Stimulated activated naive CD4-positive, alpha-beta T cell (primary cell): ENCODE measurements around the gene SRGAP3.
"Not testable (repeated sequence)": the region's sequence is repeated elsewhere in the genome, so short reads cannot be mapped to it uniquely, and the experiment has no call there.

Experiments used
- DNase-seq, 6 experiments: peaks; one replicate each; lab custom pipeline; 2025; lab: John Stamatoyannopoulos, UW

The SRGAP3 gene

GRCh38 chr3:9249273-9250192 is at the start of gene SRGAP3:
SRGAP3 (minus strand) TSS chr3:9249646; CDS start chr3:9248951, 695 bp downstream.
- peak; percentile 57 to 84 (median 74) for DNase-seq

DNA sequence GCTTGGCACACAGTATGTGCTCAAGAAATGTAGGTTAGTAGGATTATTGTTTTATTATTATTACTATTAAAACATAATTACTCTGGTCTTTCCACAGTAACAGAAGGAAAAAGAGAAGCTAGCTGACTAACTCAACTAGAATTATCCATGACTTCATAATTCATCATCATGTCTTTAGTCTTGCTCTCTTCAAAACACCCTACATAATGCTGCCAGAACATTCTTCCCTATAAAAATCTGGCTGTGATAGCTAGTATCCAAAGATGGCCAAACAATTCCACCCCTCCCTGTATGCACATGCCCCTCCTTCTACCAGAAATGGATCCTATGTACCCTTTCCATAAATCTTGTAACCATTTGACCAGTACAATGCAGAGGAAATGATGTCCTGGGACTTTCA is 48.8 kb upstream of the SRGAP3 start:
- no peak for DNase-seq

DNA sequence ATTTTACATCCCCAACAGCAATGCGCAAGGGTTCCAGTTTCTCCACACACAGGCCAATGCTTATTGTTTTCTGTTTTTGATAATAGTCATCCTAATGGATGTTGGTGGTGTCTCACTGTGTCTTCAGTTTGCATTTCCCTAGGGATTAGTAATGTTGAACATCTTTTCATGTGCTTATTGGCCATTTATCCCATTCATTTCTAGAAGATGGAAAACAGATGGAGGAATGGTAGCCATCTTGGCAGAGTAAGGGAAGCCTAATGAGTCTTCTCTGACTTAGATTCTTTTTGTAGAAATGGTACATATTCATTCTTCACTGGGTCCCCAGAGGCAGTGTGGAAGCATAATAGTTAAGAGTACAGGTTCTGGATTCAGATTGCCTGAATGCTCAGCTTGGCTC is 46.8 kb upstream of the SRGAP3 start:
- DNase-seq, result no peak

GRCh38 chr3:9295007-9295406 is 45.6 kb upstream of the SRGAP3 start:
- DNase-seq, result no peak

GRCh38 chr3:9293953-9294352 is 44.5 kb upstream of the SRGAP3 start:
- DNase-seq, result not testable (repeated sequence)

DNA sequence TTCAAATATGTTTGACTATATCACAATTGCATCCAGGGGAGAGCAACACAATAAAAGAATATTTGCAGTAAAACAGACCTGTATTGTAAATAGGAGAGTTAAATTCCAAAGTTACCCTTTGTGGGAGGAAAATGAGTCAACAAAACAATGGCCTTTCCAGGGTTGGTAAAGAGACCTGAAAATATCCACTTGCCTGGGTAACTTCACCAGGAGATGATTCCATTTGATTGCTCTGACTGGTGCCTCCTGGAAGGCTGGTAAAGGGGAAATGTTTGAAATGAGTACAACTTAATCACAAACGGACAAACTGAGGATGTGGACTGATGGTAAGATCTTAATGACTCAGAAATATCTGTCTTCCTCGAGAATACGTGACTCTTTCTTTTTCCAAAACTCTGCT is 43.6 kb upstream of the SRGAP3 start:
- DNase-seq, result no peak

DNA sequence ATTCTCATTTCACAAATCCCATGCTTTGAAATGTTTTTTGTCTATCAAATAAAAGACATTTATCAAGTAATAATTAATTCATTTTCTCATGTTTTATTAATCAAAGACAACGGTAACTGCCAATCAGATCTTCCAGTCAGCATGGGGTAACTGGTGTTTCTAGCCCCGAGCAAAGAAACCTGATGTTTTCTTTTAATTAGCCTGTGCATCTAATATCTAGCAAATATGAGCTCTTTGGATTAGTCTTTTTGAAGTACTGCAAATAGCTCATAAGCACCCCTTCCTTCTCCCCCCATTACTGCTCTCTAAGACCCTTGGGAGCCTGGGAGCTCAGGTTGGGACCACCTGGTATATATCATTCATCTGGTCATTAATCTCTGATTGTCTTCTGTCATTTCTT is 43.1 kb upstream of the SRGAP3 start:
- no peak for DNase-seq

DNA sequence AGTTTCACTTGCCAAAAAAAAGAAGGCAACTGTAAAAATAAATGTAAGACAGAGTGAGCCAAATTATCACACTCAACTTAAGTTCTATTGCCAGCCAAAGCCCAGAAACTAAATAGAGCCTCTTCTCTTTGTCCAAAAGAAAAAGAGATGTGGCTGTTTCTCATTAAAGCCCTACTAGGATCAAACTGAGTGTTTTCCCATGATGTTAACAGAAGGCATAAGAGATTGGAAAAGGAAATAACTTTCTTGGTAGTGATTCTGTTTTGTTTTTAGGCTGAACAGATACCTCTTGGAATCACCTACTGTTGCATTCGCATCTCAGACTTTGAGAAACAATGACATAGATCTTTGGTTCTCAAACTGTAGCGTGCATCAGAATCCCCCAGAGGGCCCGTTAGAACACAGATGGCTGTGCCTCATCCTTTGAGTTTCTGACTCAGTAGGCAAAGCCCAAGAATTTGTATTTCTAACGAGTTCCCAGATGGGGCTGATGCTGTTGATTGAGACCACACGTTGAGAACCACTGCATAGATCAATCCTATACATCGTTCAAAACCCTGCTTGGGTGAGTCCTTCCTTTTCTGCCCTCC is 42.5 kb upstream of the SRGAP3 start:
- DNase-seq, result no peak

DNA sequence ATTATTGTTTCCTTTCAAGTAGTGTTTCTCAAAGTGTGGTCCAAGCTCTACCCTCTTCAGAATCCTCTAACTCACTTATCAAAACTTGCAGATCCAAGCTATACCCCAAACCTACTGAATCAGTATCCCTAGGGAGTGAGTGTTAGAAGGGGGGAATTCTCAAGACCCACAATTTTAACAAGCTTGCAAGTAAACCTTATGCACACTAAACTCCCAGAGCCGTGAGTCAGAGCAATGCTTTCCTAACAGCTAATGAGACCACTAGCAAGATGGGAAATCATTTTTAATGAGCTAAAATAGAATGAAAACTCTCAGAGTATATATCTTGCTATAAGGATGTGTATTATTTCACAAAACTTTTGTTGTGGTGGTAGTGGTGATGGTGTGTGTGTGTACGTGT is 41.1 kb upstream of the SRGAP3 start:
- DNase-seq, result no peak

DNA sequence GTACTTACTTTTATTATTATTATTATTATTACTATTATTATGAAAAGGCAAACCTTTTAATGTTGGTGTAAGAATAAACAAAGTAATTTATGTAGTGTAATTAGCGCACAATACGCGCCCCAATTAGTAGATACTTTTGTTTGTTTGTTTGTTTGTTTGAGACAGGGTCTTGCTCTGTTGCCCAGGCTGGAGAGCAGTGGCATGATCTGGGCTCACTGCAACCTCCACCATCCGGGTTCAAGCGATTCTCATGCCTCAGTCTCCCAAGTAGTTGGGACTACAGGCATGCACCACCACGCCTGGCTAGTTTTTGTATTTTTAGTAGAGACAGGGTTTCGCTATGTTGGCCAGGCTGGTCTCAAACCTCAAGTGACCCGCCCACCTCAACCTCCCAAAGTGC is 32.1 kb upstream of the SRGAP3 start:
- not testable (repeated sequence) for DNase-seq

DNA sequence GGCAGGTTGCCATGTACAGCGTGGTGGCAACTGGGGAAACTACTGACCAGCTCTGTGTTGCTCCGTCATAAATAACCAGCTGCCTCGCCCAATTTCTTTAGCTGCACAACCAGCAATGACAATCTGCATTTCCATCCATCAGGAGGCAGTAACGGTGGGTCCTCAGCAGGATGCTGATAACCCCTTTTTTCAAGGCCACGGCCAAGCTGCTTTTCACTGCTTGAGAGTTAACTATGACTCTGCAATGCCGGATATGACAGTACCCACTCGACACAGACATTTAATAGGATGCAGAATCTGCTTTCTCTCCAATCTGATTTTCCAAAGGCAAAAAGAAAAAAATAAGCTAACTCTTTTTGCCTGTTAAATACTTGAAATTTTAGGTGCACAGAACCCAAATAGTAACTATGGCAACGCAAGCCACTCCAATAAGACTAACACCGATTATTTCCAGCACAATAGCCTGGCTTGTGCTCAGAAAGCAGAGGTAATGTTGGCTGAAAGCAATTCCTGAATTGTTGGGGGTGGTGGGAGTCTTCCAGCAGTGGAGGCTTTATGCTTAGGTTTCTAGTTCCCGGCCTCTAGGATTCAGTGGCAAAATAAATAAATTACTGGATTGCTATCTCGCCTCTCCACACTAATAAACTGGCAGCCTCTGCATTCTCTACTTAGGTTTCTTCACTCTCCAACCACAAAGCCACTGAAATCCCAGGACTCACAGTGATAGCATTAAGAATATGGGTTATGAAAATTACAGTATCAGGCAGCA is 31.2 kb upstream of the SRGAP3 start:
- no peak for DNase-seq

- no peak for DNase-seq
Observed at GRCh38 chr3:9279966-9280365, 30.5 kb upstream of the SRGAP3 start.

GRCh38 chr3:9278498-9278897 is 29.1 kb upstream of the SRGAP3 start:
- no peak for DNase-seq

- no peak for DNase-seq
Observed at GRCh38 chr3:9278085-9278484, 28.6 kb upstream of the SRGAP3 start.

GRCh38 chr3:9276761-9277370 is 27.4 kb upstream of the SRGAP3 start:
- no peak for DNase-seq

DNA sequence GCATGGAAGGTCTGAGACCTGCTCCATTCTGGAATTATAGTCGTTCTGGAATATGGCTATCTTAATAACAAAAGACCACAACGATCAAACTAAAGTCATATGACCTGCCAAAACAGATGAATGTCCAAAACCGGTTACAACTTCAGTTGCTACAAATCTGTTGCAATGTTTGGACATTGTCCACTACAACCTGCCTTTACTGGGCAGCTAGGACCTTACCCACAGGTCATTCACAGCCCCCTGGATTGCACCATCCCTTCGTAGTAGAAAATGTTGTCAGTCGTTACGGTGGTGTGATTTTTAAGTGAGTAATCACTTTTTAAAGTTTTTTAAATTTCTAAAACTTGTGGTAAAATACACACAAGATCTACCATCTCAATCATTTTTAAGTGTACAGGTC is 22.5 kb upstream of the SRGAP3 start:
- no peak for DNase-seq

DNA sequence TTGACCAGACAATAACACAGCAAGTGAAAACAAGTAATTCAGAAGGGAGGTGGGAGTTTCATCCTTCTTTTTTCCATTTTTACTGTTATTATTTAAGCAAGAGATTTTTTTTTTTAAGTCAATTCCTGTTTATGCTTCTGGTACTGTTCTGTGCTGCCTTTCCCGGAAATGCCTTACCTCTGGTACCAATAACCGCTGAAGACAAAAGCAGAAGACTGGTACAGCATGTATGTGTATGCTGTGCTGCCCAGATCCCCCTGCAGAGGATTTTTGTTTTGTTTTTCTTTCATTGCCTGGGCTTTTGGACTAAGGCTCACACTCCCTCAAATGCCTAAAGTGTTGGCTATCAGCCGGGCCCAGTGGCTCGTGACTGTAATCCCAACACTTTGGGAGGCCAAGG is 21.3 kb upstream of the SRGAP3 start:
- no peak for DNase-seq

GRCh38 chr3:9266716-9267115 is 17.3 kb upstream of the SRGAP3 start:
- DNase-seq, result no peak

GRCh38 chr3:9260305-9260704 is 10.9 kb upstream of the SRGAP3 start:
- DNase-seq, result no peak

GRCh38 chr3:9257092-9257491 is 7.6 kb upstream of the SRGAP3 start:
- no peak for DNase-seq

DNA sequence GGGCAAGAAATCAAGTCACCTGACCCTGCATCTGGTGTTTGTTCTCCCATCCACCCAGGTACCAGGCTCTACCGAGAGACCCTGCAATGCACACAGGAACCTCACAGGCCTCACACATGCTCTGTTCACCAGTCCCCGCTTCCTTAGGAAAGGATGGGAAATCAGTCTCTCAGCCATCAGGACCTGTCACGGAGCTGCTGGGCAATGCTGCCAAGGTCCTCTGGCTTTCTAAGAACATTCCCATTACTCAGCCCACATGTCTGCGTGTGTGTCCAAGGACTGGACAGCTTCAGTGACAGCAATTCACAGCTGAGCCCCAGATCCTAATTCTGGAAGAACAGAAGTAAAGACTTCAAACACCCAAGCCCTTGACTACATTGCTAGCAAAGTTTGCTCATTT is 6.5 kb upstream of the SRGAP3 start:
- no peak for DNase-seq

DNA sequence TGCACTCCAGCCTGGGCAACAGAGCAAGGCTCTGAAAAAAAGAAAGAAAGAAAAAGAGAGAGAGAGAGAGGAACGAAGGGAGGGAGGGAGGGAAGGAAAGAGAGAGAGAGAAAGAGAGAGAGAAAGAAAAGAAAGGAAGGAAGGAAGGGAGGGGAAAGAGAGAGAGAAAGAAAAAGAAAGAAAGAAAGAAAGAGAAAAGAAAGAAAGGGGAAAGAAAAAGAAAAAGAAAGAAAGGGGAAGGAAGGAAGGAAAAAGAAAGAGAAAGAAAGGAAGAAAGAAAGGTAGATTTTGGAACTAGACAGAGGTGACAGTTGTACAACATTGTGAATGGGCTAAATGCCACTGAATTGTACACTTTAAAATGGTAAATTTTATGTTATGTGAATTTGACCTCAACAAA is 5.3 kb upstream of the SRGAP3 start:
- DNase-seq, result no peak
